ENCODE measurements around the gene NRCAM. TPM values are rescaled to one million over a fixed set of nuclear protein-coding genes. Genes with fewer than 3 reads are reported as not detected.

The NRCAM gene
- total RNA-seq, 1 donor from 2014 or later: 0.14 TPM

- TF ChIP-seq CTCF (IDR thresholded peaks at IDR 0.05; ENCODE audit: borderline replicate concordance): no peak
- no peak for DNase-seq
- peaks cover 7% of the 10 kb centered on the region for H3K4me1 ChIP-seq
- no peaks in the 10 kb centered on the region for H3K36me3 ChIP-seq
- H3K27me3 ChIP-seq (ENCODE audit: low read depth): no peaks in the 10 kb centered on the region
- no peaks in the 10 kb centered on the region for H3K9me3 ChIP-seq (replicated peaks)
- H3K4me3 ChIP-seq: peak overlapping the region; percentile 10
- intact Hi-C loops (cut with micrococcal nuclease): no loop called here
- no peak overlapping the region for H3K27ac ChIP-seq (replicated peaks)
These were observed 288.8 kb downstream of the NRCAM start for GRCh38 chr7:108167460-108167859.

GRCh38 chr7:108166687-108167086 lies 289.5 kb downstream of the NRCAM start:
- Histone ChIP-seq H3K4me1 (peaks cover 7% of the 10 kb centered on the region), H3K36me3 (no peaks in the 10 kb centered on the region), H3K27me3 (ENCODE audit: low read depth) (no peaks in the 10 kb centered on the region), H3K27ac (replicated peaks) (no peak overlapping the region), H3K9me3 (replicated peaks) (no peaks in the 10 kb centered on the region), H3K4me3 (no peak overlapping the region)
- intact Hi-C loops (cut with micrococcal nuclease): no loop called here
- DNase-seq: no peak
- TF ChIP-seq CTCF (IDR thresholded peaks at IDR 0.05; ENCODE audit: borderline replicate concordance): no peak

DNA sequence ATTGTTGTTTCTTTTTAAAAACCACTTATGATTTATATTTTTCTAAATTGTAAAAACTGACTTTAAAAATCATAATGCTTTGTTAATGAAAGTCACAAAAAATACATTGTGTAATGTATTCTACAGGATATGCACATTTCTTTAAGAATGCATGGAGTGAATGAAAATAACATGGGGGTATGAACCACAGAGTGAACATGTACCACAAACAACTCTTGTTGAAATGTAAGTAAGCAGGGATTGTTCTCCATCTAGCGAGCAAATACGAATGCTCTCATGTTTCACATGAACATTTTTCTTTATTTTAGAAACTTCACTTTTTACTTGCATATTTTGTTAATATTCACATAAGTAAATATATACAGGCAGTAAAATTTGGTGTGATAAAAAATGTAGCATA lies 290.5 kb downstream of the NRCAM start:
- H3K4me3 ChIP-seq: no peak overlapping the region
- TF ChIP-seq CTCF (IDR thresholded peaks at IDR 0.05; ENCODE audit: borderline replicate concordance): no peak
- DNase-seq: no peak
- H3K9me3 ChIP-seq (replicated peaks): no peaks in the 10 kb centered on the region
- no peaks in the 10 kb centered on the region for H3K36me3 ChIP-seq
- intact Hi-C loops (cut with micrococcal nuclease): no loop called here
- H3K27me3 ChIP-seq (ENCODE audit: low read depth): no peaks in the 10 kb centered on the region
- peaks cover 7% of the 10 kb centered on the region for H3K4me1 ChIP-seq
- no peak overlapping the region for H3K27ac ChIP-seq (replicated peaks)

DNA sequence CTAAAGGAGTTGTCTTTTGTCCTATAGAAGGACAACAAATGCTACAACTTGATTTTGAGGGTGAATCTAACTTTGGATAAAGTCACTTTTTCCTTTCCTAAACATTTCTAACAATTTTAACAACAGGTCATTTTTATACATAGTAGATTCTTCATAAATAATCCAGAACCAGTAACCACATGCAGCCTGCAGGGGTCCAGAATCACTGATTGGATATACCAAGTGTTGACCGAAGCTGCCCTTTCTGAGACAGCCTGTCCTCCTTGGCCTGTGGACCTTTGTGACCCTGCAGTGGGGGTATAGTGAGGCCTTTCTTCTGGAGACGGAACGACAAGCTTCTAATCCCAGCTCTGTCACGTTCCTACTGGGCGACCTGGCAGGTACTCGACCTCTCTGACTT lies 291.3 kb downstream of the NRCAM start:
- Histone ChIP-seq H3K36me3 (no peaks in the 10 kb centered on the region), H3K4me3 (no peak overlapping the region), H3K27me3 (ENCODE audit: low read depth) (peaks cover 4% of the 10 kb centered on the region), H3K9me3 (replicated peaks) (no peaks in the 10 kb centered on the region), H3K4me1 (peaks cover 7% of the 10 kb centered on the region), H3K27ac (replicated peaks) (no peak overlapping the region)
- DNase-seq: no peak
- no peak for TF ChIP-seq CTCF (IDR thresholded peaks at IDR 0.05; ENCODE audit: borderline replicate concordance)
- intact Hi-C loops (cut with micrococcal nuclease): no loop called here

- Histone ChIP-seq H3K27ac (replicated peaks) (no peak overlapping the region), H3K9me3 (replicated peaks) (no peaks in the 10 kb centered on the region), H3K4me3 (no peak overlapping the region), H3K27me3 (ENCODE audit: low read depth) (peaks cover 8% of the 10 kb centered on the region), H3K36me3 (no peaks in the 10 kb centered on the region), H3K4me1 (peaks cover 7% of the 10 kb centered on the region)
- intact Hi-C loops (cut with micrococcal nuclease): no loop called here
- DNase-seq: no peak
- TF ChIP-seq CTCF (IDR thresholded peaks at IDR 0.05; ENCODE audit: borderline replicate concordance): no peak
These were observed 291.9 kb downstream of the NRCAM start for GRCh38 chr7:108164342-108164741.

- DNase-seq: no peak
- H3K27me3 ChIP-seq (ENCODE audit: low read depth): peaks cover 8% of the 10 kb centered on the region
- intact Hi-C loops (cut with micrococcal nuclease): no loop called here
These were observed 297.5 kb downstream of the NRCAM start for GRCh38 chr7:108158776-108159175.

More at GRCh38 chr7:108158776-108159175, 297.5 kb downstream of the NRCAM start:
- Histone ChIP-seq H3K27ac (replicated peaks) (no peak overlapping the region), H3K4me1 (no peaks in the 10 kb centered on the region), H3K4me3 (no peak overlapping the region), H3K36me3 (no peaks in the 10 kb centered on the region), H3K9me3 (replicated peaks) (no peaks in the 10 kb centered on the region)
- no peak for TF ChIP-seq CTCF (IDR thresholded peaks at IDR 0.05; ENCODE audit: borderline replicate concordance)
